ENCODE results near the gene DNAJB9. TPM values are rescaled to one million over a fixed set of nuclear protein-coding genes. Genes with fewer than 3 reads are reported as not detected.

The DNAJB9 gene
- total RNA-seq, 4 donors from 2014 or later = 28.5 to 136 (median 56.6) TPM

GRCh38 chr7:108598153-108598552 lies 28.5 kb downstream of the DNAJB9 start:
- ATAC-seq (ENCODE audit: low FRiP score) (no peak), DNase-seq (ENCODE audit: low spot score) (no peak)
- TF ChIP-seq CTCF (IDR thresholded peaks at IDR 0.05) = no peak

GRCh38 chr7:108598914-108599580 lies 29.4 kb downstream of the DNAJB9 start:
- ATAC-seq (ENCODE audit: low FRiP score) = no peak
- no peak for DNase-seq (ENCODE audit: low spot score)
- no peak for TF ChIP-seq CTCF (IDR thresholded peaks at IDR 0.05)

- no peak for TF ChIP-seq CTCF (IDR thresholded peaks at IDR 0.05)
- no peak for ATAC-seq (ENCODE audit: low FRiP score)
Observed at GRCh38 chr7:108600399-108600798, 30.7 kb downstream of the DNAJB9 start.

DNA sequence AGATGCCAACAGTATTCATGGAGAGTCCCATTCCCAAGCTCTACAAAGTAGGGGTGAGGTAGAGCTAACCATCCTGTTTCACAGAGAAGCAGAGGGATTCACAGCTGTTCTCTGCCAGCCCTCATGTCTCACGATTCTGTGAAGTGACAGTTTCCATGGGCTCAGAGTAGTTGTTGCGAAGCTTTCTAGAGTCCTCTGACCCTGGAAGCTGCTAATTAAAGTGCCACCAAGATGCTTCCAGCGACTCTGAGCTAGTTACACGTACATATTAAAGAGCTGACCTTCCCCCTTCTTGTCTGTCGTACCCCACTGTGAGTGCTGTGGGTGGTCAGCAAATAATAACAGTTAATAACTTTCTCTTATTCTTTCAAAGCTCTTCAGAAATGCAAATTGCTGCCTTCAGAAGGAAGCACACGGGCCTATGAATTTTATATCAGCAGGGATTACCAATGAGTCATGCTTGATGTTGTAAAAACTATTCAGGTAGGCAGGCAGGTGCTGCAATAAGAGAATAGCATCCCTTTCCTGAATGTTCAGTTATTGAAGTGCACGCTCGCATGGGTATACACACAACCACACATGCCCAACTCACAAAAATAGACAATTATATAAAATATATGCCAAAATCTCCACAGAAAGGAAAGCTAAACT lies 34.1 kb downstream of the DNAJB9 start:
- no peak for TF ChIP-seq CTCF (IDR thresholded peaks at IDR 0.05)

More at GRCh38 chr7:108600399-108600798, 30.7 kb downstream of the DNAJB9 start:
- no peak for DNase-seq (ENCODE audit: low spot score)

DNA sequence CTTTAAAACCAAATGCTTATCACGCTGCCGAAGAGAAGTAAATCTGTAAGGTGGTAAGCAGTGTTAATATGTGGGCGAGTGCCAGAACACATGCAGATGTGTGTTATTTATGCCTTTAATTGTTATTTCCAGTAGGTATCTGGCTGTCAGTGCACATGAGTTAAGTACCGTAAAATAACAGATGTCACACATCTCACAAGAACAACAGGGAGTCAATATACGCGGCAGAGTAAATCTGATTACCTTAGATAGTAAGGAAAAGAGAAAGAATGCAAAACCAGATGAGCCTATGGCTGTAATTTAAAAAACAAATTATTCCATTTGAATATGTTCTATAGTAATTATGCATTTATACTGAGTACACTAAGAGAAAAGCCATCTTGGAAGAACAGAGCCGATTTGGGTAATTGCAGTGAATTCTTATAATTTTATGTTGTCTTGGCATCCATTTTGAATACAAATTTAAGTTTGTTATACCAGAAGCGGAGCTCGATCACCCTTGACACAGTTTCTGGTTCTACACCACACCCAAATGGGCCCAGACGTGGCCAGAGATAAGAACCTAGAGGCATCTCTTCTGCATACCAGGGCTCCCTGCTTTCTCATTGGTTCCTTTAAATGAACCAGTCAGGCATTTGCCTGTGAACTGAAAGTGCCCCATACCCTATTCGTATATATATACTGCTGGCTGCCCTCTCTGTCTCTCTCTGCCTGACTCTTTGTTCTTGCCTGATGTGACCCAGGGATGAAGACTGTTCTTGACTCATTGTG lies 34.8 kb downstream of the DNAJB9 start:
- no peak for ATAC-seq (ENCODE audit: low FRiP score)
- no peak for TF ChIP-seq CTCF (IDR thresholded peaks at IDR 0.05)
- DNase-seq (ENCODE audit: low spot score) = no peak

More for the DNA sequence above, 34.1 kb downstream of the DNAJB9 start:
- no peak for DNase-seq (ENCODE audit: low spot score)
- ATAC-seq (ENCODE audit: low FRiP score) = no peak

GRCh38 chr7:108605559-108606201 lies 36.0 kb downstream of the DNAJB9 start:
- DNase-seq (ENCODE audit: low spot score) = no peak
- ATAC-seq (ENCODE audit: low FRiP score) = no peak
- TF ChIP-seq CTCF (IDR thresholded peaks at IDR 0.05) = no peak

All from omental fat pad (tissue), 4 donors.